ENCODE data around the gene FGF11.

GRCh38 chr17:7425316-7425715 lies 14.0 kb upstream of the FGF11 start, which contains the start of gene SPEM2:
- TF ChIP-seq POLR2A (IDR thresholded peaks at IDR 0.05), result no peak
- TF ChIP-seq CTCF (IDR thresholded peaks at IDR 0.05), result no peak
- TF ChIP-seq EP300 (IDR thresholded peaks at IDR 0.05), result no peak
